H4 (cell line): ENCODE results near the gene ZSCAN10. TPM values are rescaled to one million over a fixed set of nuclear protein-coding genes. Genes with fewer than 3 reads are reported as not detected.

Experiments used
- DNase-seq: peaks from one replicate; pipeline ENCODE4 v3.0.0-alpha.2; 2015; ENCODE audit warnings: low spot score
- total RNA-seq: library from RNA; depleted of rRNA; stranded (reverse); fragments of >200 nt; shearing (Covaris generic); gene quantifications from 2 replicates; pipeline ENCODE4 v1.2.3, GENCODE V29; 2014; rRNA removed

The ZSCAN10 gene
- total RNA-seq, 1 experiment from 2014 or later = not detected

- no peak for DNase-seq
These were observed 52.3 kb downstream of the ZSCAN10 start for GRCh38 chr16:3046641-3047386.

GRCh38 chr16:3045758-3046640 is 53.1 kb downstream of the ZSCAN10 start, which contains the start of gene MMP25:
Gene MMP25, plus strand, starts transcription at chr16:3046561. Its CDS starts 357 bp downstream, at chr16:3046918.
- DNase-seq = no peak

DNA sequence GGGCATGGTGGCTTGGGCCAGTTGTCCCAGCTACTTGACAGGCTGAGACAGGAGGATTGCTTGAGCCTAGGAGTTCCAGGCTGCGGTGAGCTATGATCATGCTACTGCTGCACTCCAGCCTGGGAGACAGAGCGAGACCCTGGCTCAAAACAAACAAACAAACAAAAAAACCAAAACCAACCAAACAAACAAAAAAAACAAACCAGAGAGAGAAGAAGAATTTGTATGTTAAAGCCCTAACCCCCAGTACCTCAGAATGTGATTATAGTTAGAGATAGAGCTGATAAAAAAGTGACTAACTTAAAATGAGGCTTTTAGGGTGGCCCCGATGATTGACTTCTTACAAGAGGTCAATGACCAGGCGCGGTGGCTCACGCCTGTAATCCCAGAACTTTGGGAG is 54.4 kb downstream of the ZSCAN10 start:
- DNase-seq = no peak

DNA sequence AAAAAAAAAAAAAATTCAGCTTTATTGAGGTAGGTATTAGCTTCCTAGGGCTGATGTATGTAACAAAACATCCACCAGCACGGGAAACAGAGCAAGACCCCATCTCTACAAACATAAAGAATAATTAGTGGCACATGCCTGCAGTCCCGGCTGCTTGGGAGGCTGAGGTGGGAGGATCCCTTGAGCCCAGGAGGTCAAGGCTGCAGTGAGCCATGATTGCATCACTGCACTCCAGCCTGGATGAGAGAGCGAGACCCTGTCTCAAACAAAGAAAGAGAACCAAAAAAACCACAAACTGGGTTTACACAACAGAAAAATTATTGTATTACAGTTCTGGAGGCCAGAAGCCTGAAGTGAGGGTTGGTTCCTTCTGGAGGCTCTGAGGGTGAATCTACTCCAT is 56.7 kb downstream of the ZSCAN10 start:
- no peak for DNase-seq

- DNase-seq = no peak
These were observed 60.2 kb downstream of the ZSCAN10 start for GRCh38 chr16:3038896-3039295.

Other genes with a start within 250 kb of the ZSCAN10 start
- gene PRSS22, start 241.1 kb downstream of the ZSCAN10 start, total RNA-seq = not detected in 2 replicates
- gene FLYWCH2, start 216.1 kb downstream of the ZSCAN10 start, total RNA-seq = 57.3 and 77.7 TPM in 2 replicates
- 9.1 and 13.1 TPM in 2 replicates for gene FLYWCH1, start 187.4 kb downstream of the ZSCAN10 start, total RNA-seq
- gene KREMEN2, start 135.0 kb downstream of the ZSCAN10 start, total RNA-seq = 6.0 and 11.0 TPM in 2 replicates
- gene PAQR4, start 129.9 kb downstream of the ZSCAN10 start, total RNA-seq = 14.4 and 17.9 TPM in 2 replicates
- gene PKMYT1, start 118.8 kb downstream of the ZSCAN10 start, total RNA-seq = 19.9 and 26.0 TPM in 2 replicates
- not detected in 2 replicates for gene CLDN9, start 86.4 kb downstream of the ZSCAN10 start, total RNA-seq
- 2.0 TPM in 1 of 2 replicates, not detected in the other for gene CLDN6, start 81.1 kb downstream of the ZSCAN10 start, total RNA-seq
- 312 and 417 TPM in 2 replicates for gene TNFRSF12A, start 78.9 kb downstream of the ZSCAN10 start, total RNA-seq
- 64.6 and 93.1 TPM in 2 replicates for gene HCFC1R1, start 75.4 kb downstream of the ZSCAN10 start, total RNA-seq
- gene THOC6, start 75.3 kb downstream of the ZSCAN10 start, total RNA-seq = 43.5 and 48.2 TPM in 2 replicates
- gene BICDL2, start 62.4 kb downstream of the ZSCAN10 start, total RNA-seq = 0.25 TPM in 1 of 2 replicates, not detected in the other
- 0.87 and 0.94 TPM in 2 replicates for gene MMP25, start 52.7 kb downstream of the ZSCAN10 start, total RNA-seq
- 15.8 and 24.1 TPM in 2 replicates for gene IL32, start 33.7 kb downstream of the ZSCAN10 start, total RNA-seq
- gene ZNF205, start 13.3 kb upstream of the ZSCAN10 start, total RNA-seq = 5.2 and 8.6 TPM in 2 replicates
- 2.0 and 3.9 TPM in 2 replicates for gene ZNF213, start 35.7 kb upstream of the ZSCAN10 start, total RNA-seq
- 0.81 TPM in 1 of 2 replicates, not detected in the other for gene OR1F1, start 88.9 kb upstream of the ZSCAN10 start, total RNA-seq
- gene ZNF200, start 135.9 kb upstream of the ZSCAN10 start, total RNA-seq = 11.5 and 11.8 TPM in 2 replicates
- gene MEFV, start 157.3 kb upstream of the ZSCAN10 start, total RNA-seq = 1.2 TPM in 1 of 2 replicates, not detected in the other
- 24.4 and 28.8 TPM in 2 replicates for gene ZNF263, start 184.2 kb upstream of the ZSCAN10 start, total RNA-seq
- 4.9 and 5.4 TPM in 2 replicates for gene TIGD7, start 206.1 kb upstream of the ZSCAN10 start, total RNA-seq
- 21.7 and 23.5 TPM in 2 replicates for gene ZNF75A, start 206.2 kb upstream of the ZSCAN10 start, total RNA-seq